Measurements from ENCODE around the gene MYBBP1A. TPM values are rescaled to one million over a fixed set of nuclear protein-coding genes. Genes with fewer than 3 reads are reported as not detected.

MYBBP1A gene
- total RNA-seq, 4 donors from 2014 or later = 32.4 to 70.0 (median 54.4) TPM

DNA sequence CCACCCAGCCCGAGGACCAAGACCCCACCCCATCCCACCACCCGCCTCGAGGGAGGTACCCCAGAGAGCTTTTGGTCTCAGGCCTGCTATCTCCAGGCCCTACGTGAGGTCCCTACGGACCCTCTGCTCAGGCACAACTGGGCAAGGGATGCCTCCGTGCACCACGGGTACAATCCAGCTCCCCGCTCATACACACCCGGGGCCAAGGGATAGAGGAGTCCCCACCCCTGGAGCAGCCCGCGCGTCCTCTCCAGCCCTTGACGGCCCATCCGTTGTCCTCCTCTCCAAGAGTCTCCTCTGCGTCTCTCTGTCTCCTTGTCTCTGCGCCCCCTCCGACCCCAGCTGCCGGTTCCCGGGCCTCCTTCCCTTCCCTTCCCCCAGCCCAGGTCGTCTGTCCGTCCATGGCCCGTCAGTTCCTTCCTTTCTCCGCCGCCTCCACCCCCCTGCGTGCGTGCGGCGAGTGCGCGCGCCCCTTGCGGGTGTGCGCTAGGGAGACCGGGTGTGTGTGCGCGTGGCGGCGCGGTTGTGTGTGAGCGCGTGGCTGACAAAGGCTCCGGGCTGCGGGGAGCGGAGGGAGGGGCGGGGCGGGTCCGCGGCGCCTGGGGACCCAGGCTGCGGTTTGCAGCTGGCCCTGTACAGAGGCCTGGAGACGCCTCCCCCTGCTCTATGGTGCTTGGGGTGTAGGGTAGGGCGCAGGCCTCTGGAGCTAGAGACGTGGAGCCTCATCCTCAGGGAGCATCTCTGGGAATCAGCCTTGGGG, 55.6 kb downstream of the MYBBP1A start:
- intact Hi-C loops (cut with DNase I) = no loop called here
- Histone ChIP-seq H3K36me3 (no peaks in the 10 kb centered on the region), H3K4me3 (peak overlapping the region; percentile 30 to 69 (median 54)), H3K9me3 (no peaks in the 10 kb centered on the region), H3K4me1 (peaks cover 24 to 69% (median 29%) of the 10 kb centered on the region in 3 donors), H3K27me3 (peaks cover 0 to 80% (median 2%) of the 10 kb centered on the region in 4 donors), H3K27ac (peak overlapping the region; percentile 51 to 80 (median 68))
- WGBS, 2 donors = 1 to 2% methylated on average over 18 to 22 of the region's 53 CpGs
- no peak for DNase-seq
- TF ChIP-seq, protein P1, sequence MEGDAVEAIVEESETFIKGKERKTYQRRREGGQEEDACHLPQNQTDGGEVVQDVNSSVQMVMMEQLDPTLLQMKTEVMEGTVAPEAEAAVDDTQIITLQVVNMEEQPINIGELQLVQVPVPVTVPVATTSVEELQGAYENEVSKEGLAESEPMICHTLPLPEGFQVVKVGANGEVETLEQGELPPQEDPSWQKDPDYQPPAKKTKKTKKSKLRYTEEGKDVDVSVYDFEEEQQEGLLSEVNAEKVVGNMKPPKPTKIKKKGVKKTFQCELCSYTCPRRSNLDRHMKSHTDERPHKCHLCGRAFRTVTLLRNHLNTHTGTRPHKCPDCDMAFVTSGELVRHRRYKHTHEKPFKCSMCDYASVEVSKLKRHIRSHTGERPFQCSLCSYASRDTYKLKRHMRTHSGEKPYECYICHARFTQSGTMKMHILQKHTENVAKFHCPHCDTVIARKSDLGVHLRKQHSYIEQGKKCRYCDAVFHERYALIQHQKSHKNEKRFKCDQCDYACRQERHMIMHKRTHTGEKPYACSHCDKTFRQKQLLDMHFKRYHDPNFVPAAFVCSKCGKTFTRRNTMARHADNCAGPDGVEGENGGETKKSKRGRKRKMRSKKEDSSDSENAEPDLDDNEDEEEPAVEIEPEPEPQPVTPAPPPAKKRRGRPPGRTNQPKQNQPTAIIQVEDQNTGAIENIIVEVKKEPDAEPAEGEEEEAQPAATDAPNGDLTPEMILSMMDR (IDR thresholded peaks at IDR 0.05) = no peak
- TF ChIP-seq POLR2A (IDR thresholded peaks at IDR 0.05) = peak in 1 of 4 donors; percentile 17

DNA sequence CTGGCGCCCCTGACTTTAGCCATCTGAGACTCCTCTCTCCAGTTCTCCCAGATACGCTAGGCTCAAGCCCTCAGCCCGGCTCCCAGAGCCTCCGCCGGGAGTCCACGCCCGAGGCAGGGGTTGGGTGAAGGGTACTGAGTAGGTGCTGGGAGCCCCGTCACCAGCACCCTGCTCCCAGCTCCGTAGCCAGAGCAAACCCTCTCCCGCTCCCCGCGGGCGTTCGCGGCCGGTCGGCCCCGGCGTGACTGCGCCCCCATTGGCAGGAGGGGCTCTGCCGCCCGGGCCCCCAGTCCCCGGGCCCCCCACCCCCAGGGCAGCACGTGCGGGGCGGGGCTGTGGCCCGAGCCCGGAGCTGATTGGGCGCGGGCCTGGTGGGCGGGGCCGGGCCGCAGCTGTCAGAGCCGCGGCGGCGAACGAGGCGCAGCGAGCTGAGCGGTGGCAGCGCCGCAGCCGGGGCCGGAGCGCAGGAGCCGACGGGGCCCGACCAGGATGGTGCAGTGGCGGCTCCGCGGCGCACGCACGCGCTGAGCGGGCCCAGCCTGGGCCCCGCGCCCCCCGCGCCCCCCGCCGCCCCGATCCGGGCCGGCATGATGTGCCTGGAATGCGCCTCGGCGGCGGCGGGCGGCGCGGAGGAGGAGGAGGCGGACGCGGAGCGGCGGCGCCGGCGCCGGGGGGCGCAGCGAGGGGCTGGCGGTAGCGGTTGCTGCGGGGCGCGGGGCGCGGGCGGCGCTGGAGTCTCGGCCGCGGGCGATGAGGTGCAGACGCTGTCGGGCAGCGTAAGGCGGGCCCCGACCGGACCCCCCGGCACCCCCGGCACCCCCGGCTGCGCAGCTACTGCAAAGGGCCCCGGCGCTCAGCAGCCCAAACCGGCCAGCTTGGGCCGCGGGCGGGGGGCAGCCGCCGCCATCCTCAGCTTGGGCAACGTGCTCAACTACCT, 56.5 kb downstream of the MYBBP1A start, which contains the start of gene SPNS2:
TSS of gene SPNS2 (plus strand) at position 421 of the 937 bp plus-strand sequence. CDS start at position 588, 167 bp downstream.
- no peak for DNase-seq
- peak within 1 kb of the TSS; percentile 30 to 69 (median 54) for H3K4me3 ChIP-seq
- H3K9me3 ChIP-seq = no peaks in the 10 kb centered on the region
- peaks cover 0 to 74% (median 2%) of the 10 kb centered on the region in 4 donors for H3K27me3 ChIP-seq
- TF ChIP-seq, protein P1 (IDR thresholded peaks at IDR 0.05) = no peak
- no peak for TF ChIP-seq POLR2A (IDR thresholded peaks at IDR 0.05)
- peaks cover 24 to 60% (median 29%) of the 10 kb centered on the region in 3 donors for H3K4me1 ChIP-seq
- no peaks in the 10 kb centered on the region for H3K36me3 ChIP-seq
- H3K27ac ChIP-seq = peak within 1 kb of the TSS; percentile 51 to 80 (median 68)
- no CpG with 5 or more reads among the region's 117 CpGs for WGBS, 2 donors
- intact Hi-C loops (cut with DNase I) = no loop called here

DNA sequence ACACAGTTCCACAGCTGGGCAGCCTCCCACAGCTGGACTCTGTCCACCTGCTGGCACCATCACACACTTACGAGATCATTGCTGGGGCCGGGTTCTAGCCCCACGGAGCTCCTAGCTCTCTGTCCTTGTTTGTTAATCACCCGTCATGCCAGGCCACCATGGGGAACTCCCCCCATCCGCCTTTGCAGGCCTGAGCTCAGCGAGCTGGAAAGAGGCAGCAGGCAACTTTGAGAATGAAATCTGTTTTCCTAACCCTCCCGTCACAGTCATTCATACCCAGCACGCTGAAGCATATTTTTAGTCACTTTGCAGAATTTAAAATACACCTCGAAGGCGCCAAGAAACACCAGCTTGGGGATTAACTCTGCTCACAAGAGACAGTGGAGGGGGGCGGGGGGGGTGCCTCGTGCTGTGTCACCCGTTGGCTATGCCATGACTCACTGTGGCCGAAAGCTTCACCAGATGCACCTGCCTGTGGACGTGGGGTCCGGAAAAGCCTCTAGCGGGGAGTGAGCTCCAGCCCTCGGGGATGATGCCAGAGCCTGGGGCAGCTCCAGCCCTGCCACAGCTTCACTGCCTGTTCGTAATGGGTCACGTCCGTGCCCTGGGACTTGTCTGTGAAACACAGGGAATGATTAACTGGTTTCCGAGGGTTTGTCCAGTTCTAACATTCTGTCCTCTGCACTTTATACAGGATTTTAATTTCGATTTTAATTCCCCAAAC, 57.9 kb downstream of the MYBBP1A start:
- Histone ChIP-seq H3K36me3 (no peaks in the 10 kb centered on the region), H3K4me3 (peak overlapping the region in 2 of 4 donors; percentile 49 to 58), H3K4me1 (peaks cover 24 to 56% (median 29%) of the 10 kb centered on the region in 3 donors), H3K27ac (peak overlapping the region; percentile 37 to 80 (median 65)), H3K9me3 (no peaks in the 10 kb centered on the region), H3K27me3 (peaks cover 0 to 60% (median 2%) of the 10 kb centered on the region in 4 donors)
- no peak for DNase-seq
- intact Hi-C loops (cut with DNase I) = no loop called here
- TF ChIP-seq, protein P1 (IDR thresholded peaks at IDR 0.05) = no peak
- no peak for TF ChIP-seq POLR2A (IDR thresholded peaks at IDR 0.05)
- 17 to 27% methylated on average over 4 to 13 of the region's 23 CpGs for WGBS, 2 donors

DNA sequence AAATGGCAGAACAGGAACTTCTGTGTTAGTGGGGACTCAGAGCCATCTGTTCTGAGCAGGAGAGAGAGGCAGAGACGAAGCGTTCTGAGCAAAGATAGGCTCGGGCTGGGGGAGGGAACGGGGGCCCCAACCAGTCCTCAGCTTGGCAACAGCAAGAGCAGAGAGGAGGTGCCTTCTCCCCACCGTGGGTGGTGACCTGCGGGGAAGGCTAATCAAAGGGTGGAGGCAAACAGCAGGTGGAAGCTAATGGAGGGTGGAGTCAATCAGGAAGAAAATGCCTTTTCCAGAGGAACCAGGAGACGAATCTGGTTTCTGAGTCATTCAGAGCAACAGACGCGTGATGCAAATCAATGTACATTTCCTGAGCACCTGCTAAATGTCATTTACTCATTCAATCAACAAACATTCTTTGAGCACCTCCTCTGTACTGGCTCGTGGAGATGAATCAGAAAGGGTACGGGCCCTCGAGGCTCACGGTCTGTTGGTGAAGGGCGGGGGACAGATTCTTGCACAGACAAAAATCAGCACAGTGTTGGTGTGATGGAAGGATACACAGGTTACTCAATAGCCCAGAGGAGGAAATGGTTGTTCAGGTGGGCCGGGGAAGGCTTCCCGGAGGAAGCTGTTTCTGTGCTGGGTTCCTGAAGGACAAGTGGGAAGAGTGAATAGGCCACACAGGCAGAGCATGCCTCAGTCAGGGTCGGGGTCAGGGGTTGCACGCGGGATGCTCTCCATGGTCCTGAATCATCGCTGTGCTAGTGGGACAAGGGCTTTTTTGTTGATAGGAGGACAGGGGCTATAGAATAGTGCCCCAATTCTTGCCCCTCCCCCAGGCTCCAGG, 62.2 kb downstream of the MYBBP1A start:
- 33 to 39% methylated on average over 16 to 18 of the region's 20 CpGs for WGBS, 2 donors
- Histone ChIP-seq H3K27ac (peak overlapping the region in 1 of 4 donors; percentile 42), H3K27me3 (peaks cover 0 to 16% (median 0%) of the 10 kb centered on the region in 4 donors), H3K4me1 (peaks cover 4 to 35% (median 8%) of the 10 kb centered on the region in 3 donors), H3K9me3 (no peaks in the 10 kb centered on the region), H3K4me3 (no peak overlapping the region), H3K36me3 (no peaks in the 10 kb centered on the region)
- no peak for DNase-seq
- TF ChIP-seq POLR2A (IDR thresholded peaks at IDR 0.05) = no peak
- TF ChIP-seq, protein P1 (IDR thresholded peaks at IDR 0.05) = no peak
- intact Hi-C loops (cut with DNase I) = no loop called here
